EL (cell line): ENCODE data around the gene APOBEC3H.

Experiments used
- DNase-seq: peaks from one replicate; pipeline ENCODE4 v3.0.0-alpha.2; 2016

APOBEC3H gene

DNA sequence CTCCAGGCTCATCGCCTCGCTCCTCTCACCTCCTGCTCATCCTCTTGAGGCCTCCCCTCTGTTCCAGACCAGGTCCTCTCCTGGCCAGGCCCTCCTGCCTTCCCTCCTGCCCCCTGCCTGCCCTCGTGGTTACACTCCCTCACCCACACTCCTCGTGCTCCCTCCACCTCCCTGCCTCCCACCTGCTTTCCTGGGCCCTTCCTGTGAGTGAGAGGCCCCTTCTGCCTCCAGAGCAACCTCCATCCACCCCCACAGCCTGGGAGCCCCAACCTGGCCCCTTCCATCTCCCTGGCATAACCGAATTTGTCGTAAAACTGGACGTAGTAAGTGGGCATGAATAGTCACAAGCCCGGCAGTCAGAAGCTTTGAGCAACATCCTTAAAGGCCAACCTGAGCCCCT is 15.4 kb upstream of the APOBEC3H start:
- DNase-seq = no peak

DNA sequence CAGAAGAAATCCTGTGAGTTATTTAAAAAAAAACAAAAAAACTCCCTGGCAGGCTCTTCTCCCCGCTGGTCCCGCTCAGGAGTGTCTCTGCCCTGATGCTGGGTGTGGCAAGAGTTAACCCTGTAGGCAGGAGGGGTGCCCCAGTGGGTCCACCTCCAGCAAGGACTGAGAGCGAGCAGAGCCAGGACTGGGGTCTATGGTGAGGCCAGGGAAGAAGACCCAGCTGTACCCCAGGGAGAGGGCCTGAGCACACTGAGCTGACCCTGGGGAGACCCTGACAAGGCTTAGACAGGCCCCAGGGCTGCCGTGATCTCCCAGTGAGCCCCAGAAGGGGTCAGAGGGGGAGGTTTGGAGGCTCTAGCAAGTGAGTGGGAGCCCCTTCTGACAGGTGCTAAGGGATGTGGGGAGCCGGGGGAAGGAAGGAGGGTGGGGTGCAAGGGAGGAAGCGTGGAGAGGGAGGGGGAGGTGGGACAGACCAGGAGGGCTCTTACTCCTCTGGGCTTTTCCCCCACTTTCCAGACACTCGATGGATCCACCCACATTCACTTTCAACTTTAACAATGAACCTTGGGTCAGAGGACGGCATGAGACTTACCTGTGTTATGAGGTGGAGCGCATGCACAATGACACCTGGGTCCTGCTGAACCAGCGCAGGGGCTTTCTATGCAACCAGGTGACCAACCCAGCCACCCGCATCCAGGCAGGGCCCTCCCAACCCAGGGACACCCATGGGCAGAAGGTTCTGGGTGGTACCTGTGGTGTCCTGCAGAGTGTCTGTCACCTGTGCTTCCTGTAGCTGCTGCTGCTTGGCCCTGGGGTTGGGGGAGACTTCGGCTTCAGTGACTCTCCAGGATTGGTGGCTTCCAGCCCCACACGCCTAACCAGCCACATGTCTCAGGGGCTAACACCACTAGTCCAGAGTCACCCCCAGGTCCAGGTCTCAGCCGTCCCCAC is 13.6 kb upstream of the APOBEC3H start:
- DNase-seq = no peak

DNA sequence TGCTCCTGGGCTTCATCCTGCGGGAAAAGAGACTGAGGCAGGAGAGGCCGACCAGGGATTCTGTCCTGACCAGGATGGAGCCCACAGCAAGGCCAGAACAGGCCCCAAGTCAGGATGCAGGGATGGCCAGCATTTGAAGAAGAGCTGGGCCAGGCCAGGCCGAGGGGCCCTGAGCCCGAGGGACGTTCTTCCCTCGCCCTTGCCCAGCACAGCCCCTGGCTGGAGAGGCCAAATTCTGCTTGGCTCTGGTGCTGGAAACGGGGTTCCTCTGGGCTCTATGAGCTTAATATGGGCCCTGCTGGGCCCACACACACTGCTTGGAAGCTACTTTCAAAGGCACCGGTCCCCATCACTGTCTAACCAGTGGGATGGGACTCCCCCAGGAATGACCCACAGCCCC is 12.4 kb upstream of the APOBEC3H start:
- DNase-seq = no peak

DNA sequence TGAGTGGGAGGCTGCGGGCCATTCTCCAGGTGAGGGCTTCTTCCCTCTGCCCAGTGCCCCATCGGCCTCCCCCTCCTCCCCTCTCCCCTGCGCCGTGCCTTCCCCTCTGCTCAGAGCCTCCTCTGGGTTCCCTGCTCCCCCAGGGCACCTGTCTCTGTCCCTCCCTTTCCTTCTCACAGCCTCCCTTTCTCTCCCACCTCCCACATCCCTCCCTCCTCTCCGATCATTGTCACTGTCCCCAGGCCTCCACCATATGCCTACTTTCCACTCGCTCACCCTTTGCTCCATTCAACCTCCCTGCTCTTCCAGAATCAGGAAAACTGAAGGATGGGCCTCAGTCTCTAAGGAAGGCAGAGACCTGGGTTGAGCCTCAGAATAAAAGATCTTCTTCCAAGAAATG is 9.9 kb upstream of the APOBEC3H start:
- no peak for DNase-seq

DNA sequence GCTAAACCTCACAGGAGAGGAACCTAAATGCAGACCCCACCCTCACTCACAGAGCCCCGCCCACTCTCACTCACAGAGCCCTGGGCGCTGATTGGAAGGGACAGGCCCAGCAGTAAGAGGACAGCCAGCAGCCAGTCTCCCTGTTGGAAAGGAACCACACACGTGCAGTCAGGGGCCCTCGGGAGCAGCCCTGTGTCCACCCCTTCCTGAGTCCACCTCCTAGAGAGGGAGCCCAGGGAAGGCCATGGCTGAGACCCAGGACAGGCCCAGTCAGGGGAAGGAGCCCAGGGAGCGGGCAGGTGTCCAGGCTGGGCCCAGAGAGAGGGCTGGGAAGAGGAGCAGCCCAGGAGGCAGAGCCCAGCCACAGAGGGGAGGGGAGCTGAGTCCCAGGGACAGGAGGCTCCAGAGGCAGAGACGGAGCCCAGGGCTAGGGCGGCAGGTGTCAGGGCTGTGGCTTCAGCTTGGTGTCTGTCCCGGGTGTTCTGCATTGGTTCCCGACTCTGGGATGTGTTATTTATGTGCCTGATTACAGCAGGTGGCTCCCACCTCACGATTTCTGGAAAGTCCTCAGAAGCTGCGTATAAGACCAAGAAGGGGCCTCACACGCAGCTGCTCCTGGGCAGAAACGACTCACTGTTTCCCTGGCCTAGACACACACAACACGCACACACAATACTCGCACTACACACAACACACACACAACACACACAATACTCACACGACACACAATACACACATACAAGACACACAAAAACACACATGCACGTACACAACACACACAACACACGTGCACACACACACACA is 9.0 kb upstream of the APOBEC3H start:
- DNase-seq = no peak

DNA sequence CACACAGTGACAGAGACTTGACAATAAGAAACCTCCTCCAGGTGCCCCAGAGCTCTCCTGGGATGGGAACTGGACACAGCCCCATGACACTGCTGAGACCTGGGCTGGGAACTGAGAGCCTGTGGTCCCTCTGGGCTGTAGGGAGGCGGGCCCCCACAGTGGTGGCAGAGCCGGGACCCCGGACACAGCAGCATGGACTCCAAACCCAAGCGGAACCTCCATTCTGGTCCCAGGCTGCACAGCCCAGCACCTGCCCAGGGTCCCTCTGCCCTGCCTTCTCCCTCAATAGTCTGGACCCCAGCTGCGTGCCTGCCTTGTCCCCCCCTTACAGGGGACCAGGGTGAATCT is 8.4 kb upstream of the APOBEC3H start:
- DNase-seq = no peak

DNA sequence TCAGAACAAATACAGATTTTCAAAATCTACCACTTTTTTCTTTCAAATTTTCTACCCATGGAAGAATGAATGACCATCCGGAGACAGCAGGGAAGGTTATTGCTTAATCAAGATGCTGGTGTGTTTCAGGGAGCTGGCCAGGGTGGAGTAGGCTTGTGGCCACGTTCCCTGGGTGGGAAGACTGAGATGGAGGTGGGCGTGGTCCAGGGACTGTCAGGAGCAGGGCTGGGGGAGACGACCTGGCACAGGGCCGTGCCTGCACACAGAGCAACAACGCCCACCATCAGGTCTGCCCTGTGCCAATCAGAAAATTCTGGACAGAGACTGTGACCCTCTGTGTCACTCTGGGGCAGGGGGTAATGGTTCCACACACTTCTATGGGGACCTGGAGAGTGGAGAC is 7.1 kb upstream of the APOBEC3H start:
- DNase-seq = no peak

DNA sequence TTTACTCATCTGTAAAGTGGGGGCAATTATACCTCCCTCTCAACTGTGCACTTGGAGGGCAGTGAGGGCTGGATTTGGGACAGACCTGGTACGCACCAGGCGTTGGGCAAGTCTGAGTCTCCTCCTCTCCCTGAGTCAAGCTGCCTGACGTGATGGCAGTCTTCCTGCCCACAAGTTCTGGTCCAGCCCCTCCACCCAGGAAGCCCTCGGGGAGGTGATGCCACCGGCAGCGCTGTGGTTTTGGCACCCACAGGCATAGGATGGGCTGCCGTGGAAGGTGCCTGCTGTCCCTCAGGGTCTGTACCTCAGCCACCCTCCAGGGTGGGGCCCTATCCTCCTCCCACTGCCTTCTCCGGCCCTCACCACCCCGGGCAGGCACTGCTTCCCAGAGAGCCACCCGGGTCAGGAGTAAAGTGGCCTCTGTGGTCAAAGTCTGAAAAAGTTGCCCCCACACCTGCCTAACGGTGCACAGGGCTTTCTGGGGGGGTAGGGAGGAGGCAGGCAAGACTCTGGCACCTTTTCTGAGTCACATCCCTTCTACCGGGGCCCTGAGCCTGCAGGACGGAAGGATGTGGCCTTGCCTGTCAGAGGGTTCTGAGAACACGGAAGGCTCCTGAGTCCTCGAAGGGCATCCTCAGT is 6.5 kb upstream of the APOBEC3H start:
- DNase-seq = peak; percentile 63

DNA sequence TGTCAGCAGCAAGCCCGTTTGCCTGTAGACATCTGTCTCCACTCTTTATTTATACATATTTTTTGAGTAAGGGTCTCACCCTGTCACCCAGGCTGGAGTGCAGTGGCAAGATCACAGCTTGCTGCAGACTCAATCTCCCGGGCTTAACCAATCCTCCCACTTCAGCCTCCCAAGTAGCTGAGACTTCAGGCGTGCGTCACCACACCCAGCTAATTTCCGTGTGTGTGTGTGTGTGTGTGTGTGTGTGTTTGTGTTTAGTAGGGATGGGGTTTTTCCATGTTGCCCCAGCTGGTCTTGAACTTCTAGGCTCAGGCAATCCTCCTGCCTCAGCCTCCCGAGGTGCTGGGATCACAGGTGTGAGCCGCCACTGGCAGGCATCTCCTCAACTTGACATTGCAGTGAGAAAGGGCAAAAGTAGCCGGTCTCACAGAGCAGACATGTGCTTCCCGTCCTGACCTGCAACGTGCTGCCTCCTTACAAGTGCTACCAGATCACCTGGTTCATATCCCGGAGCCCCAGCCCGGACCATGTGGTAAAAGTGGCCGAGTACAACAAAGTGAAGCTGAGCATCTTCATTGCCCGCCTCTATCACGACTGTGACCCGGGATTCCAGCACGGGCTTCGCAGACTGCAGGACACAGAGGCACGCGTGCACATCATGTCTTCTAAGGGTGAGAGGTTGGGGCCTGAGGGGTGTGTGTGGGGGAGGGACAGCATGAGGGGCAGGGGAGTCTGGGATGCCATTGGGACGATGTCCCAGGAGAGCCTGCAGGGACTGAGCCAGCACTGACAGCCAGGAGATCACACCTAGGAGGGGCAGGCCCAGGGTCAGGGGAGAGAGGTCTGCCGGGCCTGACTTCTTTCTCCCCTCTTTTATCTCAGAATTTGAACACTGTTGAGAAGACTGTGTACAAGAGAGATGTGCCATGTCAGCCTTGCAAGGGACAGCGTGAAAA is 5.6 kb upstream of the APOBEC3H start:
- no peak for DNase-seq

DNA sequence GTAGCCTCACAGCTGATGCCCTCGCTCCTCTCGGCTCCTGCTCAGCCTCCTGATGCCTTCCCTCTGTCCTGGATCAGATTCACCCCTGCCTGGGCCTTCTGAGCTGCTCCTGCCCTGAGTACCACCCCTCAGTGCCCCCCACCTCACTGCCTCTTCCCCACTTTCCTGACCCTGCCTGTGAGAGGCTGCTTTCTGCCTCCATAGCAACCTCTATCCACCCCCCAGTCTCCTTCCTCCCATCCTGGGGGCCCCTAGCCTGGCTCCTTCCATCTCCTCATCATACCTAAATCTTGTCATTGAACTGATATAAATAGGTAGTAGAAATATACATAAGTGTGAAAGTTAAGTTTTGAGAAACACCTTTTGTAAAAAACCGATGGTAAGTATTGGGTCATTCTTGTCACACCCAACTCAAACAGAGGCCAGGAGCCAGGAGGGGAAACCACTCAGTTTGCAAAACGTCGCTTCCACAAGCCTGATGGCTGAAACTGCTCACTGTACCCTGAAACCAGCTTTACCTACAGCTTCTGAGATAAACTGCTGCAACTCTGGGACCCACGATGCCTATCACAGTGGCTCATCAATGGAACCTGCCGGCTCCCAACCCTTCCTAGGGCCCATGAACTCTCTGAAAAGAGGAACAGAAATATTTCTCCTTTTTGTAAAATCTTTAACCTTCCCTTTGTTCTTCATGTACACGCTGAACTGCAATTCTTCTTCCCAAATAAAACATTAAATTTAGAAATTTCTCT is 4.8 kb upstream of the APOBEC3H start:
- DNase-seq = no peak

DNA sequence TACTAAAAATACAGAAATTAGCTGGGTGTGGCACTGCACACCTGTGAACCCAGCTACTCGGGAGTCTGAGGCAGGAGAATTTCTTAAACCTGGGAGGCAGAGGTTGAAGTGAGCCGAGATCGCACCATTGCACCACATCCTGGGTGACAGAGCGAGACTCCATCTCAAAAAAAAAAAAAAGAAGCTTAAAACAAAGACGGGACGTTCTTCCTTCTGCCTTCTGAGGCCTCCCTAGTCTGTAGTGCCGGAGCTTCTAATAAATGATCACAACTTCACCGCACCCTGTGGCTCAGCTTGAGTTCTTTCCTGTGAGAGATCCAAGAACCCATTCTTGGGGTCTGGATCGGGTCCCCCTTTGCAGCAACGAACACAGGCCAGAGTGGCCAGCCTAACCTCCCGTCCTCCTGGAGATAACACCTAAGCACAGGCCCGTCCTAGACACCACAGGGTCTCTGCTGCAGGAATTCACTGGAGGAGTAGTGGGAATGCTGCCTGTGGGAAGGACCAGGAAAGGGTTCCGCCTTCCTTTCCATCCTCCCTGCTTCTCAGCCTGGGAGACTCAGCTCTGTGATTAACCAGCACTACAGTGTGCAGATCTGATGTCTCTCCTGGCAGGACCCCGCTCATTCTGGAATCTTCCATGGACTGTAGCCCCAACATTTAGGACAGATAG is 2.2 kb upstream of the APOBEC3H start:
- DNase-seq = no peak

DNA sequence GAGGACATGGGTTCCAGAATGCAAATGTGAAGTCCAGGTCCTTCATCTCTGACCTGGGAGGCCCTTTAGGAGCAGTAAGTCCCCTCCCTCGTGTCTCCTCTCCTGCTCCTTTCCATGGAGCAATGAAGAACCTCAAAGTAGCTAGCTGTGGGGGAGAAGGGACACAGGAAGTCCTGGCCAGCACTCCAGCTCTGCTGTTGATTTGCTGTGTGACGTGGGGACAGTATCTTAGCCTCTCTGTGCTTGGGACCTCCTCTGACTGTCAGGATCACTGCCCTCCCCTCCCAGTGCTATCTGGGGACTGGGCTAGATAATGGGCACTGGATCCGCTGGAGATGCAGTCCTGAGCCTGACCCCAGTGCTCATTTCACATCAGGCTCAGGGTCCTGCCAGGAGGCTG is 1.1 kb upstream of the APOBEC3H start:
- no peak for DNase-seq

DNA sequence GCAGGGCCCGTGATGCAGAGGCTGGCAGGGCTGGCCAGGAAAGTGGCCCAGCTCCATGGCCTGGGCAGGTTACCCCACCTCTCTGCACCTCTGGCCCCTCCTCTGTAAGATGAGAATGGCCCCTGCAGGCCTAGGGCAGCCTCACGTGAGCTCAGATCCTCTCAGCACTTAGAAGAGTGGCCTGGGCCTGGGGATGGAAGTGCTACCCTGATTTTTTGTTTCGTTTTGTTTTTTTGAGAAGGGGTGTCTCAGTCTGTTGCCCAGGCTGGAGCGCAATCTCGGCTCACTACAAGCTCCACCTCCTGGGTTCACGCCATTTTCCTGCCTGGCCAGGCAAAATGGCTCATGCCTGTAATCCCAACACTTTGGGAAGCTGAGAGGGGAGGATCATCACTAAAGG is 982 bp downstream of the APOBEC3H start:
- no peak for DNase-seq

DNA sequence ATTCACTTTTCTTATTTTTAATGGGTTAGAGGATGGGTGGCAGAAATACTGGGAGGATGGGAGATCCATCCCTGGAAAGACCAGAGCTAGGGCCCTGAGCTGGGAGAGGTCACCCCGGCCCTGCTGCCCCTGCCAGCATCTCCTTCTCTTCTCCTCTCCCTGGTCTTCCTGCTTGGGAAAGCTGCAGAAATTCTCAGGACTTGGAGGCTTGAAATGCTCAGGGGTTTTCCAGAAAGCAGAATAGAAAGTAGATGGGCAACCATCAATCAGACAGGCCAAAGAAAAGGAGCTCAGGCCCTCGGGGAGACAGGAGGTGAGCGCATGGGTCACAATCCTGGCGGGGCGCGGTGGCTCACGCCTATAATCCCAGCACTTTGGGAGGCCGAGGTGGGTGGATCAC is 1.5 kb downstream of the APOBEC3H start:
- no peak for DNase-seq

DNA sequence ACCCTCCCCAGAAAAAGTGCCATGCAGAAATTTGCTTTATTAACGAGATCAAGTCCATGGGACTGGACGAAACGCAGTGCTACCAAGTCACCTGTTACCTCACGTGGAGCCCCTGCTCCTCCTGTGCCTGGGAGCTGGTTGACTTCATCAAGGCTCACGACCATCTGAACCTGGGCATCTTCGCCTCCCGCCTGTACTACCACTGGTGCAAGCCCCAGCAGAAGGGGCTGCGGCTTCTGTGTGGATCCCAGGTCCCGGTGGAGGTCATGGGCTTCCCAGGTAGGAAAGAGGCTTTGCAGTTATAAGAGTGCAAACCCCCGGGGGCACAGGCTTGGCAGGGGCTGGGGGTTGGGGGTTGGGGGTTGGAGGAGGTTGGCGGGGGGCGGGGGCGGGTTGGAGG is 4.2 kb downstream of the APOBEC3H start:
- DNase-seq = no peak

DNA sequence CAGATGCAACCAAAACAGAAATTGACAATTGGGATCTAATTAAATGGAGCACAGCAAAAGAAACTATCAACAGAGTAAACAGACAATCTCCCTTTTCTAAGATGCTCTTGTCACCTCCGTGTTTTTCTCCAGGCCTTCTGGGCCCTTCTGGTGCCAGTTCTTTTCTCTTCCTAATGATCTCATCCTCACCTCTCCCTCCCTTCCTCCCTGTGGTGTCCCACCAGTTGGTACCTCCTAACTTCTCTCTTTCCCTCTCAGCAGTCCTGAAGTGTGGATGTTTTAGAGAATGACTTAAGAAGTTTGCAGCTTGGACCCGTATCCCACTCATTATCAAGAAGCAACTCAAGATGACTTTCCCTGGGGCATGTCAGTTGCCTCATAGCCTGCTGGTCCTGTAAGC is 6.4 kb downstream of the APOBEC3H start:
- DNase-seq = no peak

DNA sequence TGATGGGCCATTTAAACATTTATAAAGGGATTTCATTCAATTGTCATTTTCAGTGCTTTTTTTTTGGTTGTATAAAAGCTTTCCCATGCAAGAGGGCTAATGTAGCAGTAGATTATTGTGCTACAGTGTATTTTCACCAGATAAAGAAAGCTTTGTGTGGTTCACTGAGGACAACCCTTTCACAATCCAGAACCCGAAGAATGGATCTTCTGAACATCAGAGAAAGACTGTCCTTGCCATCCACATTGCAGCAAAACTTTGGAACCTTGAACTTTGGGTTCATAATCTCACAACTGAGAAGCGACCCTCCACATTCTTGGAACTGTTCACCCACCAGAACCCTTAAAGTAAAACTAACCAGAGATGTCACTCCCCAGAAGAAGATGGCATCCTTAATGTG is 9.3 kb downstream of the APOBEC3H start:
- no peak for DNase-seq

DNA sequence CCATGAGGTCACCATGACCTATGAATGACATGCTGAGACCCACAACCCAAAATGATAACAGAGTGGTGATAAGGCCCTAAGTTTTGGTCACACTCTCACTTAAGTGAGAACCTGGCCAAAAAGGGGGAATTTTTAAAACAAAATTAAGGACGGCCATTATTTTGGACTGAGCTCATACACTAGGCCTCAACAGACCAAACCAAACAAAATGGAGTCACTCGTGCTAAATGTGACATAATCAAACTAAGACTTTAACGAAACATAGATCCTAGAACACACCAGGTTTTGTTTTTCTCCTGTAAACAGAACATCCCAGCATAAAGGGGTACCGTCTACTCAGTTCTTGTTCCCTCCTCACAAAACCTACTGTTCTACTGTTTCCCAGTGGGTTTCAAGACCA is 11.4 kb downstream of the APOBEC3H start:
- DNase-seq = no peak

DNA sequence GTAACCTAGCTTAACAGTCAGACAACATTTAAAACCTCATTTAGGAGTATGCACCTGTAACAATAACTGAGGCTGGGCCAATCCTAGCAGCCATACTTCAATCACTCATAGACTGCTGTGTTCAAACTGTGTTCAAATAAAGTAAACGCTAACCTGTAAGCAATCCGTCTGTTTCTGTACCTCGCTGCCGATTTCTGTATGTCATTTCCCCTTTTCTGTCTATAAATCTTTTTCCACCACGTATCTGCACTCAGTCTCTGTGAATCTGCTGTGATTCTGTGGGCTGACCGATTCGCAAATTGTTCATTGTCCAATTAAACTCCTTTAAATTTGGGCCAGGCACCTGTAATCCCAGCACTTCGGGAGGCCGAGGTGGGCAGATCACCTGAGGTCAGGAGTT is 12.3 kb downstream of the APOBEC3H start:
- DNase-seq = no peak

DNA sequence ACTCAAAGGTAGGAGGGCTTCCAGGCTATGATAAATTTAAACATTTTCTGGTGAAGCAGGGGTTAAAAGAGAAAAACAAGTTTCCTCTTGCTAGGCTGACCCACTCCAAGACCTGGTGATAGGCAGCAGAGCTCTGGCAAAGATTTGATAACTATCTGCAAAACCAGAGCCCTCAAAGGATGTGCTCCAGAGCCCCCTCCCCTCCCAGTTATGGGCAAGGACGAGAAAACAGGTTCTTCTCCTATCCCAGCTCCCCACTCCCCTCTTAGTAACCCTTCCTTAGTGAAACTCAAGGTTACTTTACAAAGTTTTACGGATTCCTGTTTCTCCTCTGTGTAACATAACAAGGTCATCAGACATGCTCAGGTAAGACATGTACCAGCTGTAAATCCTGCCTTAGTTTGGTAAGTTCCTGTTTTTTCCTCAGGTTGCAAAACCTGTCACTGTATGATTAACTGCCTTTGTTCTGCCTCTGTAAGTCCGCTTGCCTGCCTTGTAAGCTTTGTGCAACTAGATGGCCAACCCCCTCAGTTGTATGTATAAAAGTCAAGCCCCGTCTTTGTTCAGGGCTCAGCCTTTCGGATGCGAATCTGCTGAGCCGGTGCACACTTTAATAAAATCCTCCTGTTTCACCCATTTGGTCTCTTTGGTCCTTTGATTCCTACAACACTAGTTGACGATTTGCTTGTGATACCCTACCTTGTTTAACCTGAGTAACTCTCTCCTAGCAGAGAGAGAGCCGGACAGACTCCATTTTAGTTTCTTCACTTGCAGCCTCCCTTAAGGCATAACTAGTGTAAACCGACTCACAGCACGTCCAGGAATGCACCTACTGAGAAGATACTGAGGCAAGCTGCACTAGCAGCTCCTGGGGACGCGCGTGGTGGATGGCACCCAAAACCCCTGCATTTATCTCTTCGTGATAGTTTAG is 13.9 kb downstream of the APOBEC3H start:
- no peak for DNase-seq
